ENCODE results near the gene KCNK4. TPM values are rescaled to one million over a fixed set of nuclear protein-coding genes. Genes with fewer than 3 reads are reported as not detected.

KCNK4 gene
- total RNA-seq, 2 donors from 2014 or later: not detected

GRCh38 chr11:64252003-64252872, 38.9 kb upstream of the KCNK4 start:
- peak; percentile 29 for ATAC-seq
- peak; percentile 47 to 60 (median 55) for DNase-seq
- TF ChIP-seq POLR2A (IDR thresholded peaks at IDR 0.05) (peak in 2 of 3 donors; percentile 24 to 30), CTCF (IDR thresholded peaks at IDR 0.05) (peak in 4 of 7 experiments; percentile 10 to 40 (median 27))
- Histone ChIP-seq H3K4me1 (peaks cover 31% of the 10 kb centered on the region), H3K27me3 (no peaks in the 10 kb centered on the region), H3K36me3 (replicated peaks in 1 of 2; ENCODE audit: insufficient read depth in 1 of 2, low read depth in 2 of 2) (no peaks in the 10 kb centered on the region), H3K4me3 (peak overlapping the region; percentile 29 to 62), H3K27ac (peak overlapping the region in 2 of 4 donors; percentile 25 to 67), H3K9me3 (no peaks in the 10 kb centered on the region)
- intact Hi-C loops (cut with DNase I): no loop called here
- WGBS, 2 donors: 3 to 5% methylated on average over 14 to 23 of the region's 23 CpGs

GRCh38 chr11:64253043-64253442, 38.1 kb upstream of the KCNK4 start:
- ATAC-seq (no peak), DNase-seq (no peak)
- Histone ChIP-seq H3K4me3 (no peak overlapping the region), H3K27ac (no peak overlapping the region), H3K36me3 (replicated peaks in 1 of 2; ENCODE audit: insufficient read depth in 1 of 2, low read depth in 2 of 2) (no peaks in the 10 kb centered on the region), H3K4me1 (peaks cover 24% of the 10 kb centered on the region), H3K27me3 (no peaks in the 10 kb centered on the region), H3K9me3 (no peaks in the 10 kb centered on the region)
- 77 to 86% methylated on average over 7 to 8 of the region's 8 CpGs for WGBS, 2 donors
- intact Hi-C loops (cut with DNase I): no loop called here
- TF ChIP-seq CTCF (IDR thresholded peaks at IDR 0.05) (no peak), POLR2A (IDR thresholded peaks at IDR 0.05) (no peak)

GRCh38 chr11:64253481-64253880, 37.6 kb upstream of the KCNK4 start:
- Histone ChIP-seq H3K4me3 (no peak overlapping the region), H3K9me3 (no peaks in the 10 kb centered on the region), H3K36me3 (replicated peaks in 1 of 2; ENCODE audit: insufficient read depth in 1 of 2, low read depth in 2 of 2) (no peaks in the 10 kb centered on the region), H3K4me1 (peaks cover 24% of the 10 kb centered on the region), H3K27ac (no peak overlapping the region), H3K27me3 (no peaks in the 10 kb centered on the region)
- ATAC-seq: no peak
- 55 to 74% methylated on average over 3 to 5 of the region's 5 CpGs for WGBS, 2 donors
- peak in 1 of 4 donors; percentile 52 for DNase-seq
- intact Hi-C loops (cut with DNase I): no loop called here
- TF ChIP-seq CTCF (IDR thresholded peaks at IDR 0.05) (no peak), POLR2A (IDR thresholded peaks at IDR 0.05) (no peak)

- intact Hi-C loops (cut with DNase I): no loop called here
- DNase-seq: no peak
- ATAC-seq: no peak
- Histone ChIP-seq H3K9me3 (no peaks in the 10 kb centered on the region), H3K4me1 (peaks cover 24% of the 10 kb centered on the region), H3K27ac (no peak overlapping the region), H3K36me3 (replicated peaks in 1 of 2; ENCODE audit: insufficient read depth in 1 of 2, low read depth in 2 of 2) (no peaks in the 10 kb centered on the region), H3K4me3 (no peak overlapping the region), H3K27me3 (no peaks in the 10 kb centered on the region)
- TF ChIP-seq POLR2A (IDR thresholded peaks at IDR 0.05) (no peak), CTCF (IDR thresholded peaks at IDR 0.05) (no peak)
- WGBS, 2 donors: 76% methylated on average over 3 of the region's 7 CpGs; no CpG with 5 or more reads in 1 of the 2 donors
These were observed 36.8 kb upstream of the KCNK4 start for GRCh38 chr11:64254326-64254725.
